Prostate gland (tissue), 2 donors: ENCODE data around the gene CDH22.

Experiments used
- POLR2A ChIP-seq: fragments of 450-650 bp; IDR thresholded peaks from one replicate; pipeline ENCODE4 v1.6.1; 2016; ENCODE audit warnings: antibody characterized with exemption, mild to moderate bottlenecking
- TF ChIP-seq, protein P1 (sequence below), 4 experiments: fragments of 200-600 bp in 2 of 4; fragments of 450-650 bp in 2 of 4; sonication (generic) in 2 of 4; IDR thresholded peaks; 1 replicate in 3 of 4; 2 replicates in 1 of 4; pipeline ENCODE4 v1.5.1; 2016 to 2019; ENCODE audit warnings: antibody characterized with exemption in 4 of 4, mild to moderate bottlenecking in 2 of 4, moderate library complexity in 2 of 4

DNA sequence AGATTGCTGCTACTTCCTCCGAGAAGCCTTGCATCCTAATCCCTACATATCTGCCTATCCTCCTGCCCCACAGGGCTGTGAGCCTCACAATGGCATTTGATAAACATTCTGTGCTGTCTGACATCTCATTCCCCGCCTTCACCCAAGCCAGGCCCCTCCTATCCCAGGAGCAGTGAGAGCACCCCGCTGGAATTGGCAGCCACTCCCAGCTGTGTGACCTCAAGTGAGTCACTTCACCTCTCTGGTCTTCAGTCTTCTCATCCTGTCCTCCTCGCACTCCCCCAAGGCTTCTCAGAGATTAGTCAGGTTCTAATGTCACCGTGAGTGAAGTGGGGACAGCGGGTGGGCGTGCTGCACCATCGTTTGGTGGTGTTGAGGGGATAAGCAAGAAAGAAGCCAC, 81.7 kb downstream of the CDH22 start:
- TF ChIP-seq, protein P1, sequence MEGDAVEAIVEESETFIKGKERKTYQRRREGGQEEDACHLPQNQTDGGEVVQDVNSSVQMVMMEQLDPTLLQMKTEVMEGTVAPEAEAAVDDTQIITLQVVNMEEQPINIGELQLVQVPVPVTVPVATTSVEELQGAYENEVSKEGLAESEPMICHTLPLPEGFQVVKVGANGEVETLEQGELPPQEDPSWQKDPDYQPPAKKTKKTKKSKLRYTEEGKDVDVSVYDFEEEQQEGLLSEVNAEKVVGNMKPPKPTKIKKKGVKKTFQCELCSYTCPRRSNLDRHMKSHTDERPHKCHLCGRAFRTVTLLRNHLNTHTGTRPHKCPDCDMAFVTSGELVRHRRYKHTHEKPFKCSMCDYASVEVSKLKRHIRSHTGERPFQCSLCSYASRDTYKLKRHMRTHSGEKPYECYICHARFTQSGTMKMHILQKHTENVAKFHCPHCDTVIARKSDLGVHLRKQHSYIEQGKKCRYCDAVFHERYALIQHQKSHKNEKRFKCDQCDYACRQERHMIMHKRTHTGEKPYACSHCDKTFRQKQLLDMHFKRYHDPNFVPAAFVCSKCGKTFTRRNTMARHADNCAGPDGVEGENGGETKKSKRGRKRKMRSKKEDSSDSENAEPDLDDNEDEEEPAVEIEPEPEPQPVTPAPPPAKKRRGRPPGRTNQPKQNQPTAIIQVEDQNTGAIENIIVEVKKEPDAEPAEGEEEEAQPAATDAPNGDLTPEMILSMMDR (IDR thresholded peaks at IDR 0.05) = no peak
- TF ChIP-seq POLR2A = no peak
